Neutrophil (primary cell): Measurements from ENCODE around the gene EFNB3.

Experiments used
- H3K27ac ChIP-seq: fragments of 200-600 bp; sonication (generic); 2 replicates; pipeline ENCODE4 v1.5.1; 2016; ENCODE audit warnings: mild to moderate bottlenecking, moderate library complexity
- H3K27me3 ChIP-seq: fragments of 200-600 bp; sonication (generic); 2 replicates; pipeline ENCODE4 v1.6.0; 2016; ENCODE audit warnings: mild to moderate bottlenecking
- H3K36me3 ChIP-seq: fragments of 200-600 bp; sonication (generic); 2 replicates; pipeline ENCODE4 v1.5.1; 2017
- H3K4me1 ChIP-seq, 2 experiments: fragments of 200-600 bp in 1 of 2; sonication (generic) in 1 of 2; 1 replicate in 1 of 2; 2 replicates in 1 of 2; pipeline versions ENCODE4 v1.5.1 to v1.6.1; 2013 to 2016; ENCODE audit warnings: low read depth in 1 of 2, low read length in 1 of 2, mild to moderate bottlenecking in 1 of 2, moderate library complexity in 1 of 2; ENCODE audit not compliant: control insufficient read depth in 1 of 2, insufficient read depth in 1 of 2
- H3K4me3 ChIP-seq, 2 experiments: fragments of 200-600 bp in 1 of 2; sonication (generic) in 1 of 2; 1 replicate in 1 of 2; 2 replicates in 1 of 2; pipeline ENCODE4 v1.5.1; 2013 to 2016; ENCODE audit warnings: low read depth in 1 of 2, low read length in 1 of 2, mild to moderate bottlenecking in 1 of 2, moderate library complexity in 1 of 2
- H3K9me3 ChIP-seq: fragments of 200-600 bp; sonication (generic); 2 replicates; pipeline ENCODE4 v1.5.1; 2016
- CTCF ChIP-seq: fragments of 200-600 bp; sonication (generic); IDR thresholded peaks from 2 replicates; pipeline ENCODE4 v1.5.1; 2016; ENCODE audit warnings: antibody characterized with exemption

The EFNB3 gene

GRCh38 chr17:7717756-7718350 lies 12.9 kb downstream of the EFNB3 start:
- Histone ChIP-seq H3K9me3 (no peaks in the 10 kb centered on the region), H3K36me3 (no peaks in the 10 kb centered on the region), H3K4me1 (peaks cover 2 to 11% of the 10 kb centered on the region in 2 experiments), H3K27ac (no peak overlapping the region), H3K4me3 (no peak overlapping the region), H3K27me3 (peaks cover 96% of the 10 kb centered on the region)
- no peak for TF ChIP-seq CTCF

GRCh38 chr17:7719661-7720060 lies 14.7 kb downstream of the EFNB3 start:
- H3K27me3 ChIP-seq, result peaks cover 90% of the 10 kb centered on the region
- no peak for TF ChIP-seq CTCF
- H3K4me3 ChIP-seq, result no peak overlapping the region
- H3K27ac ChIP-seq, result no peak overlapping the region
- no peaks in the 10 kb centered on the region for H3K36me3 ChIP-seq
- no peaks in the 10 kb centered on the region for H3K9me3 ChIP-seq
- H3K4me1 ChIP-seq, result peaks cover 2 to 11% of the 10 kb centered on the region in 2 experiments

- H3K27me3 ChIP-seq, result peaks cover 85% of the 10 kb centered on the region
Observed at GRCh38 chr17:7720125-7720524, 15.1 kb downstream of the EFNB3 start.

GRCh38 chr17:7721612-7722011 lies 16.6 kb downstream of the EFNB3 start:
- Histone ChIP-seq H3K4me1 (peaks cover 2 to 11% of the 10 kb centered on the region in 2 experiments), H3K36me3 (no peaks in the 10 kb centered on the region), H3K27me3 (peaks cover 71% of the 10 kb centered on the region), H3K4me3 (no peak overlapping the region), H3K27ac (no peak overlapping the region), H3K9me3 (no peaks in the 10 kb centered on the region)
- no peak for TF ChIP-seq CTCF

More at GRCh38 chr17:7720125-7720524, 15.1 kb downstream of the EFNB3 start:
- TF ChIP-seq CTCF, result no peak
- Histone ChIP-seq H3K4me3 (no peak overlapping the region), H3K9me3 (no peaks in the 10 kb centered on the region), H3K27ac (no peak overlapping the region), H3K36me3 (no peaks in the 10 kb centered on the region), H3K4me1 (peaks cover 2 to 11% of the 10 kb centered on the region in 2 experiments)

GRCh38 chr17:7727886-7728285 lies 22.9 kb downstream of the EFNB3 start:
- H3K4me1 ChIP-seq, result no peaks in the 10 kb centered on the region
- H3K27ac ChIP-seq, result no peak overlapping the region
- H3K36me3 ChIP-seq, result no peaks in the 10 kb centered on the region
- no peak for TF ChIP-seq CTCF
- no peaks in the 10 kb centered on the region for H3K9me3 ChIP-seq
- H3K4me3 ChIP-seq, result no peak overlapping the region
- peaks cover 12% of the 10 kb centered on the region for H3K27me3 ChIP-seq
